Measurements from ENCODE around the gene ECE1.
"Not testable (repeated sequence)": the region's sequence is repeated elsewhere in the genome, so short reads cannot be mapped to it uniquely, and the experiment has no call there.

Gene ECE1

GRCh38 chr1:21175324-21175669 is 115.0 kb downstream of the ECE1 start:
- no peak for DNase-seq

GRCh38 chr1:21174654-21175323 is 115.5 kb downstream of the ECE1 start:
- DNase-seq: no peak

- no peak for DNase-seq
Measured at GRCh38 chr1:21174230-21174629, 116.0 kb downstream of the ECE1 start.

GRCh38 chr1:21173096-21173495 is 117.2 kb downstream of the ECE1 start:
- not testable (repeated sequence) for DNase-seq

GRCh38 chr1:21170837-21171236 is 119.4 kb downstream of the ECE1 start:
- DNase-seq: not testable (repeated sequence)

- DNase-seq: no peak
Measured at GRCh38 chr1:21168444-21168843, 121.8 kb downstream of the ECE1 start.

All from amniotic stem cell (primary cell).